Measurements from ENCODE around the gene GPRC5A. TPM values are rescaled to one million over a fixed set of nuclear protein-coding genes. Genes with fewer than 3 reads are reported as not detected.
A peak's percentile ranks its signal among the peaks of the same experiment; 100 is the strongest.
"Not testable (repeated sequence)": the region's sequence is repeated elsewhere in the genome, so short reads cannot be mapped to it uniquely, and the experiment has no call there.

Gene GPRC5A
- 10 to 100 TPM in 1 of 4 donors, 1 to 10 TPM in 3; 2.9 to 30.0 (median 3.8) TPM for total RNA-seq

- Histone ChIP-seq H3K9me3 (no peaks in the 10 kb centered on the region), H3K36me3 (no peaks in the 10 kb centered on the region), H3K27ac (replicated peaks in 1 of 4) (peak within 1 kb of the TSS; percentile 77 to 81 (median 80)), H3K4me1 (peaks cover 8 to 28% (median 20%) of the 10 kb centered on the region in 4 donors), H3K4me3 (peak within 1 kb of the TSS; percentile 60 to 66 (median 64)), H3K27me3 (no peaks in the 10 kb centered on the region)
- TF ChIP-seq EP300 (IDR thresholded peaks at IDR 0.05), result no peak
- TF ChIP-seq POLR2A (IDR thresholded peaks at IDR 0.05; ENCODE audit: low read depth), result peak; percentile 37
- TF ChIP-seq, protein P1, sequence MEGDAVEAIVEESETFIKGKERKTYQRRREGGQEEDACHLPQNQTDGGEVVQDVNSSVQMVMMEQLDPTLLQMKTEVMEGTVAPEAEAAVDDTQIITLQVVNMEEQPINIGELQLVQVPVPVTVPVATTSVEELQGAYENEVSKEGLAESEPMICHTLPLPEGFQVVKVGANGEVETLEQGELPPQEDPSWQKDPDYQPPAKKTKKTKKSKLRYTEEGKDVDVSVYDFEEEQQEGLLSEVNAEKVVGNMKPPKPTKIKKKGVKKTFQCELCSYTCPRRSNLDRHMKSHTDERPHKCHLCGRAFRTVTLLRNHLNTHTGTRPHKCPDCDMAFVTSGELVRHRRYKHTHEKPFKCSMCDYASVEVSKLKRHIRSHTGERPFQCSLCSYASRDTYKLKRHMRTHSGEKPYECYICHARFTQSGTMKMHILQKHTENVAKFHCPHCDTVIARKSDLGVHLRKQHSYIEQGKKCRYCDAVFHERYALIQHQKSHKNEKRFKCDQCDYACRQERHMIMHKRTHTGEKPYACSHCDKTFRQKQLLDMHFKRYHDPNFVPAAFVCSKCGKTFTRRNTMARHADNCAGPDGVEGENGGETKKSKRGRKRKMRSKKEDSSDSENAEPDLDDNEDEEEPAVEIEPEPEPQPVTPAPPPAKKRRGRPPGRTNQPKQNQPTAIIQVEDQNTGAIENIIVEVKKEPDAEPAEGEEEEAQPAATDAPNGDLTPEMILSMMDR (IDR thresholded peaks at IDR 0.05), result peak in 1 of 3 experiments; percentile 12
- peak; percentile 76 to 87 for TF ChIP-seq POLR2AphosphoS5 (IDR thresholded peaks at IDR 0.05)
- peak; percentile 95 for DNase-seq (ENCODE audit: extremely low spot score)
- WGBS, result 6% methylated on average over 22 of the region's 50 CpGs
- intact Hi-C loops (cut with DNase I), result loop anchor here (5.0 kb wide), 2 partner anchors 54 to 104 kb away; partner anchors contain the start of gene APOLD1
These were observed at the start of gene GPRC5A for GRCh38 chr12:12891080-12891880. TSS of gene GPRC5A (plus strand) at chr12:12891562. CDS start at chr12:12908250, 16,688 bp downstream.

- no peaks in the 10 kb centered on the region for H3K27me3 ChIP-seq
- H3K9me3 ChIP-seq, result no peaks in the 10 kb centered on the region
- 93% methylated on average over 4 of the region's 4 CpGs for WGBS
- H3K27ac ChIP-seq (replicated peaks in 1 of 4), result no peak overlapping the region
- no peak for DNase-seq (ENCODE audit: extremely low spot score)
- H3K4me3 ChIP-seq, result no peak overlapping the region
- no peaks in the 10 kb centered on the region for H3K4me1 ChIP-seq
- TF ChIP-seq, protein P1 (IDR thresholded peaks at IDR 0.05), result no peak
- TF ChIP-seq POLR2AphosphoS5 (IDR thresholded peaks at IDR 0.05) (no peak), POLR2A (IDR thresholded peaks at IDR 0.05; ENCODE audit: low read depth) (no peak), EP300 (IDR thresholded peaks at IDR 0.05) (no peak)
- H3K36me3 ChIP-seq, result no peaks in the 10 kb centered on the region
- intact Hi-C loops (cut with DNase I), result no loop called here
These were observed 45.5 kb upstream of the GPRC5A start for GRCh38 chr12:12845794-12846243.

DNA sequence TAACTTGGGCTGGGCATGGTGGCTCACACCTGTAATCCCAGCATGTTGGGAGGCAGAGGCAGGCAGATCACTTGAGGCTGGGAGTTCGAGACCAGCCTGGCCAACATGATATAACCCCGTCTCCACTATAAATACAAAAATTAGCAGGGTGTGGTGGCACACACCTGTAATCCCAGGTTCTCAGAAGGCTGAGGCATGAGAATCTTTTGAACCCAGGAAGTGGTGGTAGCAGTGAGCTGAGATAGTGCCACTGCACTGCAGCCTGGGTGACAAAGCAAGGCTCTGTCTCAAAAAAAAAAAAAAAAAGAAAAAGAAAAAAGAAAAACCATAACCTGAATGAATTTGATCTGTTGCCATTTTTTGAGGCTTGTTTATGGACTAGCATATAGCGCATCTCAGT is 44.6 kb upstream of the GPRC5A start:
- H3K4me1 ChIP-seq; H3K9me3 ChIP-seq; H3K36me3 ChIP-seq; intact Hi-C loops (cut with DNase I); H3K27ac ChIP-seq (replicated peaks in 1 of 4); H3K4me3 ChIP-seq; DNase-seq (ENCODE audit: extremely low spot score); H3K27me3 ChIP-seq: not testable (repeated sequence)
- WGBS, result 90% methylated on average over 3 of the region's 3 CpGs

GRCh38 chr12:12853435-12853834 is 37.9 kb upstream of the GPRC5A start:
- intact Hi-C loops (cut with DNase I), result no loop called here
- H3K27ac ChIP-seq (replicated peaks in 1 of 4), result no peak overlapping the region
- WGBS, result 64% methylated on average over 3 of the region's 3 CpGs

DNA sequence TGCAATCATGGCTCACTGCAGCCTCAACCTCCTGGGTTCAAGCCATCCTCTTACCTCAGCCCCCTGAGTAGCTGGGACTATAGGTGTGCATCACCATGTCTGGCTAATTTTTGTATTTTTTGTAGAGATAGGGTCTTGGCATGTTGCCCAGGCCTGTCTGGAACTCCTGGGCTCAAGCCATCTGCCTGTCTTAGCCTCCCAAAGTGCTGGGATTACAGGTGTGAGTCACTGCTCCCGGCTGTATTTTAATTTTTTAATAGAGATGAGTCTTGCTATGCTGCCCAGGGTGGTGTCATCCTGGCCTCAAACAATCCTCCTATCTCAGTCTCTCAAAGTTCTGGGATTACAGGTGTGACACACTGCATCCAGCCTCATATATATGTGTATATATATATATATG is 31.7 kb upstream of the GPRC5A start:
- Histone ChIP-seq H3K9me3 (no peaks in the 10 kb centered on the region), H3K36me3 (no peaks in the 10 kb centered on the region), H3K4me3 (no peak overlapping the region), H3K27me3 (no peaks in the 10 kb centered on the region), H3K27ac (replicated peaks in 1 of 4) (no peak overlapping the region), H3K4me1 (no peaks in the 10 kb centered on the region)
- no peak for DNase-seq (ENCODE audit: extremely low spot score)
- intact Hi-C loops (cut with DNase I), result no loop called here
- TF ChIP-seq, protein P1 (IDR thresholded peaks at IDR 0.05), result no peak
- no peak for TF ChIP-seq EP300 (IDR thresholded peaks at IDR 0.05)
- no peak for TF ChIP-seq POLR2A (IDR thresholded peaks at IDR 0.05; ENCODE audit: low read depth)
- TF ChIP-seq POLR2AphosphoS5 (IDR thresholded peaks at IDR 0.05), result no peak
- 20% methylated on average over 1 of the region's 1 CpG for WGBS

More at GRCh38 chr12:12853435-12853834, 37.9 kb upstream of the GPRC5A start:
- no peaks in the 10 kb centered on the region for H3K36me3 ChIP-seq
- no peaks in the 10 kb centered on the region for H3K27me3 ChIP-seq
- H3K4me1 ChIP-seq, result no peaks in the 10 kb centered on the region
- DNase-seq (ENCODE audit: extremely low spot score), result no peak
- H3K9me3 ChIP-seq, result no peaks in the 10 kb centered on the region
- no peak overlapping the region for H3K4me3 ChIP-seq
- no peak for TF ChIP-seq POLR2AphosphoS5 (IDR thresholded peaks at IDR 0.05)
- TF ChIP-seq EP300 (IDR thresholded peaks at IDR 0.05), result no peak
- TF ChIP-seq, protein P1 (IDR thresholded peaks at IDR 0.05), result no peak
- no peak for TF ChIP-seq POLR2A (IDR thresholded peaks at IDR 0.05; ENCODE audit: low read depth)

Measured in esophagus muscularis mucosa (tissue), 4 donors.